HG02840 (cell line): ENCODE data around the gene FKBP1B.

Experiments used
- ATAC-seq: cut with Tn5 transposase; IDR thresholded peaks from one replicate; pipeline ENCODE4 v1.9.1; 2021; ENCODE audit warnings: mild to moderate bottlenecking, moderate library complexity, moderate number of reproducible peaks; ENCODE audit not compliant: unreplicated experiment, low FRiP score

The FKBP1B gene

GRCh38 chr2:24055750-24056149 is 6.2 kb downstream of the FKBP1B start:
- ATAC-seq: no peak

GRCh38 chr2:24058564-24059271 is 9.2 kb downstream of the FKBP1B start:
- ATAC-seq: no peak

GRCh38 chr2:24065341-24065740 is 15.8 kb downstream of the FKBP1B start:
- ATAC-seq: no peak

GRCh38 chr2:24072259-24072658 is 22.7 kb downstream of the FKBP1B start:
- no peak for ATAC-seq

GRCh38 chr2:24073816-24074215 is 24.3 kb downstream of the FKBP1B start:
- ATAC-seq: no peak

- ATAC-seq: no peak
Measured at GRCh38 chr2:24075259-24075658, 25.7 kb downstream of the FKBP1B start.

- ATAC-seq: peak; percentile 96
Measured at GRCh38 chr2:24075915-24076848, 26.6 kb downstream of the FKBP1B start, which contains the start of gene SF3B6. SF3B6 (minus strand) TSS chr2:24076326; CDS start chr2:24076229, 97 bp downstream.

GRCh38 chr2:24076849-24077534 is 27.5 kb downstream of the FKBP1B start:
- no peak for ATAC-seq

- no peak for ATAC-seq
Measured at GRCh38 chr2:24077535-24077877, 28.0 kb downstream of the FKBP1B start.

- ATAC-seq: no peak
Measured at GRCh38 chr2:24077879-24078278, 28.3 kb downstream of the FKBP1B start.

GRCh38 chr2:24080701-24081100 is 31.2 kb downstream of the FKBP1B start:
- no peak for ATAC-seq

- ATAC-seq: no peak
Measured at GRCh38 chr2:24082787-24083566, 33.4 kb downstream of the FKBP1B start.

- peak; percentile 58 for ATAC-seq
Measured at GRCh38 chr2:24083567-24084385, 34.2 kb downstream of the FKBP1B start.

GRCh38 chr2:24084386-24085199 is 35.1 kb downstream of the FKBP1B start, which contains the start of gene TP53I3:
TP53I3 (minus strand) TSS chr2:24084834; CDS start chr2:24084326, 508 bp downstream.
- ATAC-seq: peak; percentile 81

GRCh38 chr2:24085200-24085489 is 35.6 kb downstream of the FKBP1B start:
- ATAC-seq: no peak

GRCh38 chr2:24086241-24086640 is 36.7 kb downstream of the FKBP1B start:
- no peak for ATAC-seq

GRCh38 chr2:24087032-24087431 is 37.5 kb downstream of the FKBP1B start:
- ATAC-seq: no peak

GRCh38 chr2:24088821-24089359 is 39.3 kb downstream of the FKBP1B start:
- ATAC-seq: no peak
